Smooth muscle cell (in vitro differentiated cells): ENCODE measurements around the gene AIF1. TPM values are rescaled to one million over a fixed set of nuclear protein-coding genes. Genes with fewer than 3 reads are reported as not detected.

ENCODE experiments used
- DNase-seq: peaks from one replicate; lab custom pipeline; 2025; ENCODE audit not compliant: unreplicated experiment; lab: John Stamatoyannopoulos, UW
- H2AFZ ChIP-seq: fragments of 200-600 bp; sonication (generic); 2 replicates; pipeline ENCODE4 v1.6.0; 2016; ENCODE audit warnings: antibody characterized with exemption, low read depth, mild to moderate bottlenecking
- H3F3A ChIP-seq: fragments of 200-600 bp; sonication (generic); 2 replicates; pipeline ENCODE4 v1.6.0; 2017; ENCODE audit warnings: antibody characterized with exemption, low read depth
- H3K27ac ChIP-seq: fragments of 200-600 bp; sonication (generic); 2 replicates; pipeline ENCODE4 v1.5.1; 2016; ENCODE audit warnings: low read depth, mild to moderate bottlenecking
- H3K27me3 ChIP-seq: fragments of 200-600 bp; sonication (generic); 2 replicates; pipeline ENCODE4 v1.6.1; 2016; ENCODE audit warnings: low read depth, mild to moderate bottlenecking
- H3K36me3 ChIP-seq: fragments of 200-600 bp; sonication (generic); 2 replicates; pipeline ENCODE4 v1.5.1; 2016; ENCODE audit warnings: low read depth
- H3K4me1 ChIP-seq: fragments of 200-600 bp; sonication (generic); 2 replicates; pipeline ENCODE4 v1.5.1; 2016; ENCODE audit warnings: low read depth
- H3K4me2 ChIP-seq: fragments of 200-600 bp; sonication (generic); 2 replicates; pipeline ENCODE4 v1.6.0; 2016; ENCODE audit warnings: mild to moderate bottlenecking
- H3K4me3 ChIP-seq: fragments of 200-600 bp; sonication (generic); 2 replicates; pipeline ENCODE4 v1.5.1; 2016; ENCODE audit warnings: mild to moderate bottlenecking
- H3K79me2 ChIP-seq: fragments of 200-600 bp; sonication (generic); 2 replicates; pipeline ENCODE4 v1.6.0; 2016; ENCODE audit warnings: low read depth, mild to moderate bottlenecking
- H3K9ac ChIP-seq: fragments of 200-600 bp; sonication (generic); 2 replicates; pipeline ENCODE4 v1.6.0; 2016; ENCODE audit warnings: low read depth
- H3K9me3 ChIP-seq: fragments of 200-600 bp; sonication (generic); replicated peaks from 2 replicates; pipeline ENCODE4 v1.5.1; 2016; ENCODE audit warnings: low read depth
- H4K20me1 ChIP-seq: fragments of 200-600 bp; sonication (generic); 2 replicates; pipeline ENCODE4 v1.6.0; 2016; ENCODE audit warnings: low read depth
- WGBS: methylation state at CpG from one replicate; pipeline ENCODE4 v1.1.7; 2016; ENCODE audit warnings: low lambda C conversion rate; 5-methylcytosine and 5-hydroxymethylcytosine counted together
- polyA plus RNA-seq: library from polyadenylated mRNA; unstranded; fragments of >200 nt; fragmentation: Nextera tagmentation; extraction: Ambion mirVana; gene quantifications from 2 replicates; pipeline ENCODE4 v1.2.1, GENCODE V29; 2016
- total RNA-seq: library from RNA; depleted of rRNA; stranded (reverse); fragments of >200 nt; gene quantifications from 2 replicates; pipeline ENCODE4 v1.2.3, GENCODE V29; 2014
- TF ChIP-seq, protein P1 (sequence below): fragments of 200-600 bp; sonication (generic); IDR thresholded peaks from 2 replicates; pipeline ENCODE4 v1.5.1; 2017; ENCODE audit warnings: borderline replicate concordance, mild to moderate bottlenecking, antibody characterized with exemption; ENCODE audit not compliant: insufficient read depth, poor library complexity, severe bottlenecking

The AIF1 gene
- total and polyA plus RNA-seq, 2 experiments from 2014 or later = not detected

DNA sequence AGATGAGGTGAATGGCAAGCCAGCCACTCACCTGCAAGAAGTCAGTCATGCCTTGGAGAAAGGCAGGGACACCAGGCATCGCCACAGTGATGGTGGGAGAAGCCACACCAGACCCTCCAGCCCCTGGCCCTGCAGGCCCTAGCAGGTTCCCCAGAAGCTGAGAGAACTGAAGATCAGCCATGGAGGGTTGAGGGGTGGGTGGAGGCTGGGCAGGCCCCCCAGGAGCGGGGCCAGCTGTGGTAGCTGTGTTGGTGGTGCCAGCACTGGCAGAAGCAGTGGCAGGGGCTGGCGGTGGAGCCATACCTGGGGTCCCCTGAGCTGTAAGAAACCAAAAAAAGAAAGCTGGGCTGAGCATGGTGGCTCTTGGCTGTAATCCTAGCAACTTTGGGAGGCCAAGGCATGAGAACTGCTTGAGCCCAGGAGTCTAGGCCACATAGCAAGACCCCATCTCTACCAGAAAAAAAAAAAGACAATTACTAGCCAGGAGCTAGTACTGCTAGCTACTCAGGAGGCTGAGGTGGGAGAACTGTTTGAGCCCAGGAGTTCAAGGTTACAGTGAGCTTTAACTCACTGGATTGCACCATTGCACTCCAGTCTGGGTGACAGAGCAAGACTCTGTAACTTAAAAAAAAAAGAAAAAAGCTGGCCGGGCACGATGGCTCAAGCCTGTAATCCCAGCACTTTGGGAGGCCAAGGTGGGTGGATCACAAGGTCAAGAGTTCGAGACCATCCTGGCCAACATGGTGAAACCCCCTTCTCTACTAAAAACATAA is 27.9 kb downstream of the AIF1 start:
- DNase-seq = no peak
- H3K79me2 ChIP-seq = no peaks in the 10 kb centered on the region
- peaks cover 9% of the 10 kb centered on the region for H4K20me1 ChIP-seq
- no peak overlapping the region for H3K4me2 ChIP-seq
- H3K9me3 ChIP-seq = no peaks in the 10 kb centered on the region
- no peak overlapping the region for H3K4me3 ChIP-seq
- H3K36me3 ChIP-seq = peaks cover 6% of the 10 kb centered on the region
- H2AFZ ChIP-seq = no peak overlapping the region
- no peaks in the 10 kb centered on the region for H3K4me1 ChIP-seq
- no peaks in the 10 kb centered on the region for H3K27me3 ChIP-seq
- 97% methylated on average over 6 of the region's 6 CpGs for WGBS
- H3F3A ChIP-seq = peaks cover 33% of the 10 kb centered on the region
- H3K27ac ChIP-seq = no peak overlapping the region
- TF ChIP-seq, protein P1, sequence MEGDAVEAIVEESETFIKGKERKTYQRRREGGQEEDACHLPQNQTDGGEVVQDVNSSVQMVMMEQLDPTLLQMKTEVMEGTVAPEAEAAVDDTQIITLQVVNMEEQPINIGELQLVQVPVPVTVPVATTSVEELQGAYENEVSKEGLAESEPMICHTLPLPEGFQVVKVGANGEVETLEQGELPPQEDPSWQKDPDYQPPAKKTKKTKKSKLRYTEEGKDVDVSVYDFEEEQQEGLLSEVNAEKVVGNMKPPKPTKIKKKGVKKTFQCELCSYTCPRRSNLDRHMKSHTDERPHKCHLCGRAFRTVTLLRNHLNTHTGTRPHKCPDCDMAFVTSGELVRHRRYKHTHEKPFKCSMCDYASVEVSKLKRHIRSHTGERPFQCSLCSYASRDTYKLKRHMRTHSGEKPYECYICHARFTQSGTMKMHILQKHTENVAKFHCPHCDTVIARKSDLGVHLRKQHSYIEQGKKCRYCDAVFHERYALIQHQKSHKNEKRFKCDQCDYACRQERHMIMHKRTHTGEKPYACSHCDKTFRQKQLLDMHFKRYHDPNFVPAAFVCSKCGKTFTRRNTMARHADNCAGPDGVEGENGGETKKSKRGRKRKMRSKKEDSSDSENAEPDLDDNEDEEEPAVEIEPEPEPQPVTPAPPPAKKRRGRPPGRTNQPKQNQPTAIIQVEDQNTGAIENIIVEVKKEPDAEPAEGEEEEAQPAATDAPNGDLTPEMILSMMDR = no peak
- no peak overlapping the region for H3K9ac ChIP-seq

DNA sequence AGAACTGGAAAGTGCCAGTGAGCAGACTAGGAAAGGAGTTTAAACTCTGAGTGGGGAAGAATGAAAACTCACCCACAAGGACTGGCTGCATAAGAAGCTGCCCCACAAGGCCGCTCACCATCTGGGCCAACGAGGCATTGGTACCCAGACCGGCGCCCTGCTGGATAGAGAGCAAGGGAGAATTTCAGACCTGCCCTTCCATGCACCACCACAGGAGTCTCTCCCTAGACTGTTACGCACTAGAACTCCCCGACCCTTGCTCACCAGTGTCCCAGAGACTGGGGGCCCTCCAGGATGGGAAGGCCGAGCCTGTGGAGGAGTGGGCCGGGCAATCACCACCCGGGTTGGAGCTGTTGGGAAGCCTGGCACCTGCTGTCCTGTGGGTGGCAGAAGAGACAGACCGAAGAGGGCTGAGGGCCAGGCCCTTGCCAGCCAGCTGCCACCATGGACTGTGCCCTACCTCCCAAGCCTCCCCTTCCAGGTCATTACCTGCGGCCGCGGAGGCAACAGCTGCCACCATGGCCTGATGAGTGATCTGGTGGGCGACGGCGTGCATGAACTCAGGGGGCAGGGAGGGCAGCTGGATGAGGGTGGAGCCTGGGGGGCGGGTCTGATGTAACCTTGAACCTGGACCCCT is 28.9 kb downstream of the AIF1 start:
- H3K79me2 ChIP-seq = peaks cover 7% of the 10 kb centered on the region
- peaks cover 27% of the 10 kb centered on the region for H3F3A ChIP-seq
- no peaks in the 10 kb centered on the region for H3K27me3 ChIP-seq
- no peaks in the 10 kb centered on the region for H3K4me1 ChIP-seq
- H3K4me3 ChIP-seq = no peak overlapping the region
- H3K4me2 ChIP-seq = no peak overlapping the region
- TF ChIP-seq, protein P1 = no peak
- H3K36me3 ChIP-seq = peaks cover 6% of the 10 kb centered on the region
- no peak overlapping the region for H2AFZ ChIP-seq
- no peak for DNase-seq
- H3K9me3 ChIP-seq = no peaks in the 10 kb centered on the region
- peaks cover 6% of the 10 kb centered on the region for H4K20me1 ChIP-seq
- H3K9ac ChIP-seq = no peak overlapping the region
- 97% methylated on average over 17 of the region's 17 CpGs for WGBS
- no peak overlapping the region for H3K27ac ChIP-seq

DNA sequence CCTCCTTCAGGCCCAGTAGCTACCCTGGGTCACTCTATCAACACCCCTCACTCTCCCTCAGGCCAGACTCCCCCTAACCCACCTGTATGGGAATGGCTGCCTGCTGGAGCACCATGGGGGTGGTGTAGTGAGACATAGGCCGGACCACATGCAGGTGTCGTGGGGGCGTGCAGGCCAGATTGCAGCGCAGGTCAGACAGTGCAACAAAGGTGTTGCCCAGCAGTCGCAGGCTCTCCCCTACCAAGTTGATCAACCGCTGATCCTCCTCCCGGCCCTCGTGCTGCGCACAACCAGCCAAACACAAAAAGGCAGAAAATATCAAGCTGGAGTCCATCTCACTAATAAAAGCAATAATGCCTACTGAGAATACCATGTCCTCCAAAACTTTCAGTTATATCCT is 30.3 kb downstream of the AIF1 start:
- Histone ChIP-seq H3K27me3 (no peaks in the 10 kb centered on the region), H3K36me3 (peaks cover 6% of the 10 kb centered on the region)
- WGBS = over 99% methylated on average over 9 of the region's 9 CpGs

More for the DNA sequence above, 30.3 kb downstream of the AIF1 start:
- TF ChIP-seq, protein P1 = no peak
- H3K9me3 ChIP-seq = no peaks in the 10 kb centered on the region
- DNase-seq = no peak
- H3K4me3 ChIP-seq = no peak overlapping the region
- H3K4me1 ChIP-seq = no peaks in the 10 kb centered on the region
- no peak overlapping the region for H3K9ac ChIP-seq
- peaks cover 4% of the 10 kb centered on the region for H4K20me1 ChIP-seq
- peaks cover 14% of the 10 kb centered on the region for H3F3A ChIP-seq
- H3K4me2 ChIP-seq = no peak overlapping the region
- no peak overlapping the region for H3K27ac ChIP-seq
- peaks cover 19% of the 10 kb centered on the region for H3K79me2 ChIP-seq
- no peak overlapping the region for H2AFZ ChIP-seq
